GM23338 (cell line): Measurements from ENCODE around the gene SLC22A14.

ENCODE experiments used
- POLR2AphosphoS5 ChIP-seq: IDR thresholded peaks from 2 replicates; pipeline ENCODE4 v1.6.1; 2016; ENCODE audit warnings: antibody characterized with exemption, low read depth
- TF ChIP-seq, protein P1 (sequence below), 2 experiments: fragments of 200-600 bp in 1 of 2; sonication (generic) in 1 of 2; conservative IDR thresholded peaks; 2 replicates each; pipeline versions ENCODE4 v1.5.1 to v1.6.1; 2016 to 2017; ENCODE audit warnings: antibody characterized with exemption in 2 of 2, low read depth in 2 of 2, mild to moderate bottlenecking in 2 of 2, moderate library complexity in 1 of 2
- TF ChIP-seq, protein P2 (sequence below): IDR thresholded peaks from one replicate; pipeline ENCODE4 v1.6.1; 2018; ENCODE audit warnings: antibody characterized with exemption; ENCODE audit not compliant: unreplicated experiment

DNA sequence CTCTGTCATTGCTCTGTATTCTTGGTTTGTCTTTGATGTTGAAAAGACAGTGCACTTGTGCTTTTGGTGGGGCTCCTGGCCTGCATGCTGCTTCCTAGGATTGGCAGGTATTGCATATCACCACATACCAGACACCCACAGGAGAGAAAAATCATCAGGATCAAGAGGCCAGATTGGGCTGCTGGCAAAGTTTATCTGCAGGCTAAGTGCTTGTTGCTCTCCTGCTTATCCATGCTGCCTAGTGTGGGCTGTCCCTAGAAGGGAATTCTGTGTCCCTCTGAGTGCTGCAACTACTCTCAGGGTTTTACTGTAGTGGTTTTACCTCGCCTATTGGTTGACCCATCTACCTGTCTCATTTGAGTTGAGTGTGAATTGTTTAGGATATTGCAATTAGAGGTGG, 17.3 kb upstream of the SLC22A14 start:
- TF ChIP-seq, protein P1, sequence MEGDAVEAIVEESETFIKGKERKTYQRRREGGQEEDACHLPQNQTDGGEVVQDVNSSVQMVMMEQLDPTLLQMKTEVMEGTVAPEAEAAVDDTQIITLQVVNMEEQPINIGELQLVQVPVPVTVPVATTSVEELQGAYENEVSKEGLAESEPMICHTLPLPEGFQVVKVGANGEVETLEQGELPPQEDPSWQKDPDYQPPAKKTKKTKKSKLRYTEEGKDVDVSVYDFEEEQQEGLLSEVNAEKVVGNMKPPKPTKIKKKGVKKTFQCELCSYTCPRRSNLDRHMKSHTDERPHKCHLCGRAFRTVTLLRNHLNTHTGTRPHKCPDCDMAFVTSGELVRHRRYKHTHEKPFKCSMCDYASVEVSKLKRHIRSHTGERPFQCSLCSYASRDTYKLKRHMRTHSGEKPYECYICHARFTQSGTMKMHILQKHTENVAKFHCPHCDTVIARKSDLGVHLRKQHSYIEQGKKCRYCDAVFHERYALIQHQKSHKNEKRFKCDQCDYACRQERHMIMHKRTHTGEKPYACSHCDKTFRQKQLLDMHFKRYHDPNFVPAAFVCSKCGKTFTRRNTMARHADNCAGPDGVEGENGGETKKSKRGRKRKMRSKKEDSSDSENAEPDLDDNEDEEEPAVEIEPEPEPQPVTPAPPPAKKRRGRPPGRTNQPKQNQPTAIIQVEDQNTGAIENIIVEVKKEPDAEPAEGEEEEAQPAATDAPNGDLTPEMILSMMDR (conservative IDR thresholded peaks at IDR 0.05; ENCODE audit: low read depth in 2 of 2): no peak
- TF ChIP-seq, protein P2, sequence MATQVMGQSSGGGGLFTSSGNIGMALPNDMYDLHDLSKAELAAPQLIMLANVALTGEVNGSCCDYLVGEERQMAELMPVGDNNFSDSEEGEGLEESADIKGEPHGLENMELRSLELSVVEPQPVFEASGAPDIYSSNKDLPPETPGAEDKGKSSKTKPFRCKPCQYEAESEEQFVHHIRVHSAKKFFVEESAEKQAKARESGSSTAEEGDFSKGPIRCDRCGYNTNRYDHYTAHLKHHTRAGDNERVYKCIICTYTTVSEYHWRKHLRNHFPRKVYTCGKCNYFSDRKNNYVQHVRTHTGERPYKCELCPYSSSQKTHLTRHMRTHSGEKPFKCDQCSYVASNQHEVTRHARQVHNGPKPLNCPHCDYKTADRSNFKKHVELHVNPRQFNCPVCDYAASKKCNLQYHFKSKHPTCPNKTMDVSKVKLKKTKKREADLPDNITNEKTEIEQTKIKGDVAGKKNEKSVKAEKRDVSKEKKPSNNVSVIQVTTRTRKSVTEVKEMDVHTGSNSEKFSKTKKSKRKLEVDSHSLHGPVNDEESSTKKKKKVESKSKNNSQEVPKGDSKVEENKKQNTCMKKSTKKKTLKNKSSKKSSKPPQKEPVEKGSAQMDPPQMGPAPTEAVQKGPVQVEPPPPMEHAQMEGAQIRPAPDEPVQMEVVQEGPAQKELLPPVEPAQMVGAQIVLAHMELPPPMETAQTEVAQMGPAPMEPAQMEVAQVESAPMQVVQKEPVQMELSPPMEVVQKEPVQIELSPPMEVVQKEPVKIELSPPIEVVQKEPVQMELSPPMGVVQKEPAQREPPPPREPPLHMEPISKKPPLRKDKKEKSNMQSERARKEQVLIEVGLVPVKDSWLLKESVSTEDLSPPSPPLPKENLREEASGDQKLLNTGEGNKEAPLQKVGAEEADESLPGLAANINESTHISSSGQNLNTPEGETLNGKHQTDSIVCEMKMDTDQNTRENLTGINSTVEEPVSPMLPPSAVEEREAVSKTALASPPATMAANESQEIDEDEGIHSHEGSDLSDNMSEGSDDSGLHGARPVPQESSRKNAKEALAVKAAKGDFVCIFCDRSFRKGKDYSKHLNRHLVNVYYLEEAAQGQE: no peak
- TF ChIP-seq POLR2AphosphoS5: no peak
